Neural progenitor cell (in vitro differentiated cells): ENCODE measurements around the gene CHST5. TPM values are rescaled to one million over a fixed set of nuclear protein-coding genes. Genes with fewer than 3 reads are reported as not detected.

ENCODE experiments used
- DNase-seq: peaks from one replicate; pipeline ENCODE4 v3.0.0-alpha.2; 2016; ENCODE audit warnings: low spot score
- H2AFZ ChIP-seq: fragments of 200-600 bp; sonication (generic); replicated peaks from 2 replicates; pipeline ENCODE4 v1.6.1; 2016; ENCODE audit warnings: antibody characterized with exemption
- H3F3A ChIP-seq: fragments of 200-600 bp; sonication (generic); 2 replicates; pipeline ENCODE4 v1.6.1; 2016; ENCODE audit warnings: antibody characterized with exemption, low read depth
- H3K27ac ChIP-seq: fragments of 200-600 bp; sonication (generic); 2 replicates; pipeline ENCODE4 v1.5.1; 2016; ENCODE audit warnings: mild to moderate bottlenecking
- H3K27me3 ChIP-seq: fragments of 200-600 bp; sonication (generic); 2 replicates; pipeline ENCODE4 v1.6.1; 2016; ENCODE audit warnings: mild to moderate bottlenecking, moderate library complexity
- H3K36me3 ChIP-seq: fragments of 200-600 bp; sonication (generic); 2 replicates; pipeline ENCODE4 v1.5.1; 2016
- H3K4me1 ChIP-seq: fragments of 200-600 bp; sonication (generic); 2 replicates; pipeline ENCODE4 v1.6.1; 2016; ENCODE audit warnings: mixed run types
- H3K4me2 ChIP-seq: fragments of 200-600 bp; sonication (generic); 2 replicates; pipeline ENCODE4 v1.6.1; 2016
- H3K4me3 ChIP-seq: fragments of 200-600 bp; sonication (generic); 2 replicates; pipeline ENCODE4 v1.5.1; 2016
- H3K79me2 ChIP-seq: fragments of 200-600 bp; sonication (generic); 2 replicates; pipeline ENCODE4 v1.6.1; 2016; ENCODE audit warnings: low read depth
- H3K9ac ChIP-seq: fragments of 200-600 bp; sonication (generic); 2 replicates; pipeline ENCODE4 v1.6.1; 2016
- H3K9me3 ChIP-seq: fragments of 200-600 bp; sonication (generic); 2 replicates; pipeline ENCODE4 v1.5.1; 2016; ENCODE audit warnings: low read depth
- H4K20me1 ChIP-seq: fragments of 200-600 bp; sonication (generic); 2 replicates; pipeline ENCODE4 v1.6.1; 2016; ENCODE audit warnings: low read depth
- H3K27ac Mint-ChIP-seq: 3 replicates; pipeline ENCODE4 v1.8.0; 2021; ENCODE audit warnings: mixed read lengths
- H3K27me3 Mint-ChIP-seq: 2 replicates; pipeline ENCODE4 v1.8.0; 2022; ENCODE audit warnings: low read depth, mild to moderate bottlenecking, inconsistent platforms, moderate library complexity, mixed read lengths; ENCODE audit not compliant: insufficient read depth
- H3K36me3 Mint-ChIP-seq: 3 replicates; pipeline ENCODE4 v1.8.0; 2021; ENCODE audit warnings: mixed read lengths
- H3K4me1 Mint-ChIP-seq: 3 replicates; pipeline ENCODE4 v1.8.0; 2021; ENCODE audit warnings: mixed read lengths
- H3K4me3 Mint-ChIP-seq: 3 replicates; pipeline ENCODE4 v1.8.0; 2021; ENCODE audit warnings: mild to moderate bottlenecking, moderate library complexity, mixed read lengths
- H3K9me3 Mint-ChIP-seq: 3 replicates; pipeline ENCODE4 v1.8.0; 2020; ENCODE audit warnings: mixed read lengths
- EZH2 ChIP-seq: fragments of 200-600 bp; sonication (generic); IDR thresholded peaks from 2 replicates; pipeline ENCODE4 v1.6.1; 2017; ENCODE audit warnings: antibody characterized with exemption, mild to moderate bottlenecking, moderate library complexity
- EZH2phosphoT487 ChIP-seq: fragments of 200-600 bp; sonication (generic); IDR thresholded peaks from 2 replicates; pipeline ENCODE4 v1.6.1; 2017; ENCODE audit warnings: antibody characterized with exemption
- total RNA-seq: library from RNA; depleted of rRNA; stranded (reverse); fragments of >200 nt; gene quantifications from 2 replicates; pipeline ENCODE4 v1.2.3, GENCODE V29; 2015; ENCODE audit warnings: low replicate concordance
- TF ChIP-seq, protein P1 (sequence below): fragments of 200-600 bp; sonication (generic); IDR thresholded peaks from 2 replicates; pipeline ENCODE4 v1.5.1; 2017; ENCODE audit warnings: antibody characterized with exemption, mild to moderate bottlenecking

The CHST5 gene
- total RNA-seq, 1 donor from 2014 or later, result not detected

DNA sequence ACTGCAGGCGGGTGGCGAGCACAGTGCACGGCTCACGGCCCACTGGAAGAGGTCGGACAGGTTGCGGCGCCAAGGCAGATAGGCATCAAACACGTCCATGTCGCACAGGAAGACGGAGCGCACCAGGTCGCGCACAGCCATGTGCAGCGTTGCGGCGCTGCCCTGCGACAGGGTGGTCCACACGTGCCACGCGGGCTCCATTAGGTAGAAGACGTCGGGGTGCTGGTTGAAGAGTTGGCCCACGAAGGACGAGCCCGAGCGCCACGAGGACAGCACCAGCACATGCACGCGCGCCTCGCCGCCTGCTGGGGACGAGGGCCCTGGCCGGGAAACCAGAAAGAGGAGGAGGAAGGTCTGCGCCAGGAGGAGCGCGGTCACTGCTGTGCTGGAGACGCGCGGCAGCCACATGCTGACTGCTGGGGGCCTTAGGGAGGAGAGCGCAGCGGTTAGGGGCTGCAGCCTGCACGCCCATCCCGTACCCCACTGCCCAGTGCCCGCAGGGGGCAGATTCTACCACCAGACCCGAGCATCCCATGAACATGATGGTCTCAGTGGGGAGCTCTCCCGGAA is 56.4 kb downstream of the CHST5 start:
- no peaks in the 10 kb centered on the region for H3K9me3 Mint-ChIP-seq
- H3K27ac Mint-ChIP-seq, result no peak overlapping the region
- H3K79me2 ChIP-seq, result no peaks in the 10 kb centered on the region
- TF ChIP-seq, protein P1, sequence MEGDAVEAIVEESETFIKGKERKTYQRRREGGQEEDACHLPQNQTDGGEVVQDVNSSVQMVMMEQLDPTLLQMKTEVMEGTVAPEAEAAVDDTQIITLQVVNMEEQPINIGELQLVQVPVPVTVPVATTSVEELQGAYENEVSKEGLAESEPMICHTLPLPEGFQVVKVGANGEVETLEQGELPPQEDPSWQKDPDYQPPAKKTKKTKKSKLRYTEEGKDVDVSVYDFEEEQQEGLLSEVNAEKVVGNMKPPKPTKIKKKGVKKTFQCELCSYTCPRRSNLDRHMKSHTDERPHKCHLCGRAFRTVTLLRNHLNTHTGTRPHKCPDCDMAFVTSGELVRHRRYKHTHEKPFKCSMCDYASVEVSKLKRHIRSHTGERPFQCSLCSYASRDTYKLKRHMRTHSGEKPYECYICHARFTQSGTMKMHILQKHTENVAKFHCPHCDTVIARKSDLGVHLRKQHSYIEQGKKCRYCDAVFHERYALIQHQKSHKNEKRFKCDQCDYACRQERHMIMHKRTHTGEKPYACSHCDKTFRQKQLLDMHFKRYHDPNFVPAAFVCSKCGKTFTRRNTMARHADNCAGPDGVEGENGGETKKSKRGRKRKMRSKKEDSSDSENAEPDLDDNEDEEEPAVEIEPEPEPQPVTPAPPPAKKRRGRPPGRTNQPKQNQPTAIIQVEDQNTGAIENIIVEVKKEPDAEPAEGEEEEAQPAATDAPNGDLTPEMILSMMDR, result no peak
- TF ChIP-seq EZH2phosphoT487 (no peak), EZH2 (no peak)
- H3K4me2 ChIP-seq, result no peak overlapping the region
- H3K9me3 ChIP-seq, result no peaks in the 10 kb centered on the region
- DNase-seq, result no peak
- H3K27ac ChIP-seq, result no peak overlapping the region
- H3K9ac ChIP-seq, result no peak overlapping the region
- H3K4me1 ChIP-seq, result no peaks in the 10 kb centered on the region
- H3K27me3 Mint-ChIP-seq, result no peaks in the 10 kb centered on the region
- H3K4me3 Mint-ChIP-seq, result no peak overlapping the region
- H2AFZ ChIP-seq, result no peak overlapping the region
- peaks cover 2% of the 10 kb centered on the region for H3K4me1 Mint-ChIP-seq
- H3K4me3 ChIP-seq, result no peak overlapping the region
- H3K36me3 ChIP-seq, result no peaks in the 10 kb centered on the region
- no peaks in the 10 kb centered on the region for H3F3A ChIP-seq
- H3K36me3 Mint-ChIP-seq, result no peaks in the 10 kb centered on the region
- H4K20me1 ChIP-seq, result no peaks in the 10 kb centered on the region
- H3K27me3 ChIP-seq, result no peaks in the 10 kb centered on the region

Other genes starting within 250 kb of the CHST5 start
- gene CFDP1, start 102.6 kb downstream of the CHST5 start, total RNA-seq, result 134 and 159 TPM in 2 replicates
- gene TMEM170A, start 71.4 kb downstream of the CHST5 start, total RNA-seq, result 64.1 and 77.0 TPM in 2 replicates
- 6.2 and 12.5 TPM in 2 replicates for gene CHST6, start 40.7 kb downstream of the CHST5 start, total RNA-seq
- 10.9 and 14.4 TPM in 2 replicates for gene TMEM231, start 20.1 kb upstream of the CHST5 start, total RNA-seq
- gene GABARAPL2, start 30.3 kb upstream of the CHST5 start, total RNA-seq, result 67.8 and 88.2 TPM in 2 replicates
- gene ADAT1, start 87.2 kb upstream of the CHST5 start, total RNA-seq, result 76.6 and 86.4 TPM in 2 replicates
- gene KARS1, start 111.6 kb upstream of the CHST5 start, total RNA-seq, result 185 and 228 TPM in 2 replicates
- gene TERF2IP, start 111.7 kb upstream of the CHST5 start, total RNA-seq, result 26.4 and 34.9 TPM in 2 replicates
- not detected in 2 replicates for gene CPHXL2, start 140.9 kb upstream of the CHST5 start, total RNA-seq
- not detected in 2 replicates for gene DUXB, start 165.4 kb upstream of the CHST5 start, total RNA-seq
- not detected in 2 replicates for gene CPHXL, start 190.4 kb upstream of the CHST5 start, total RNA-seq